HG02610 (cell line): Measurements from ENCODE around the gene SPOP.

Source experiments
- ATAC-seq: cut with Tn5 transposase; IDR thresholded peaks from one replicate; pipeline ENCODE4 v1.9.1; 2021; ENCODE audit warnings: mild to moderate bottlenecking, moderate library complexity; ENCODE audit not compliant: unreplicated experiment

The SPOP gene

DNA sequence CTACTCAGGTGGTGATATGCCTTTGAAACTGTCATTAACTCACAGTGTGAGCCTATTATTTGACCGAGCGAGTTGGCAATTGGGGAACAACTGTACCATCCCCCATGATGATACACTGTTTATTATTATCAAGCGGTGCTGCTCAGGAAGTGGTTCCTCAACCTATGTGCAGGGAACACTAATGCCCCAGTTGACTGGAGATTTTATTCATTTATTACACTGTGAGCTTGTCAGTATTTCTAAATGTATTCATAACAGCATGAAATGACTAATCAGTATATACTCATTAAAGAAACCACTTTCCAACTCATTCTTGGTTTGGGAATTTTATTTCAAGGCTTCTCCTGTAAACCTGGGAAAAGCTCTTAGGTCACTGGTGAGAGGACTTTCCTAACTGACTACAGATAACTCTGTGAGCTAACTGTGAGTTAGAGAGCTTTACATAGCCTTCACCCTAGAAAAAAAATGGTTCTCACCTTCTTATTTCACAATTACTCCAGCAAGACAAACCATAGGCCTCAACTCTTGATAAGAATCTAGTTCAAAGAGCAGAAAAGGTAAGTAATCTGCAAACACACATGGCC, 59.8 kb downstream of the SPOP start:
- ATAC-seq = no peak

DNA sequence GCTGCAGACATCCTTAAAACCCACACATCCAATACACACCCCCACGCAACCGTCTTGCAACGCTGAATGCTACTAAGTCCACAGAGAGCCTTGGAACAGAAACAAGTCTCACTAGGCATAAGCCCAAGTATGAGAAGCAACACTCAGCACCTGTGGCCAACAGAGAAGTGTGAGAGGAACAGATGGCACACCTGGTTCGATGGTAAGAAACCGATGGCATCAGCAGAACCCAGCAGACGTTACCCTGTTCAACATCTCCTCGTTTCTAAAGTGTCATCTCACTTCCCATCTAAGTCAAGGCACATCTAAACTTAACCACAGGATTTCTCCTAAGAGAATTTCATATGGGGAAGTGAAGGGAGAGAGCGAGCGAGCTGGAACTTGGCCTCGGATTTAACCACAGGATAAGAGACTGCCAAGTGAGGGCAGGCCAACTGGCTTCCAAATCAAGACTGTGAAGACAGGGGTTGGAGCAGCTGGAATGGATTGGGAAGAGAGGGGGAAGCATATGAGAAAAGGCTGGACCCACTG, 61.2 kb downstream of the SPOP start:
- ATAC-seq = no peak

GRCh38 chr17:49616086-49616485, 61.8 kb downstream of the SPOP start:
- ATAC-seq = no peak

DNA sequence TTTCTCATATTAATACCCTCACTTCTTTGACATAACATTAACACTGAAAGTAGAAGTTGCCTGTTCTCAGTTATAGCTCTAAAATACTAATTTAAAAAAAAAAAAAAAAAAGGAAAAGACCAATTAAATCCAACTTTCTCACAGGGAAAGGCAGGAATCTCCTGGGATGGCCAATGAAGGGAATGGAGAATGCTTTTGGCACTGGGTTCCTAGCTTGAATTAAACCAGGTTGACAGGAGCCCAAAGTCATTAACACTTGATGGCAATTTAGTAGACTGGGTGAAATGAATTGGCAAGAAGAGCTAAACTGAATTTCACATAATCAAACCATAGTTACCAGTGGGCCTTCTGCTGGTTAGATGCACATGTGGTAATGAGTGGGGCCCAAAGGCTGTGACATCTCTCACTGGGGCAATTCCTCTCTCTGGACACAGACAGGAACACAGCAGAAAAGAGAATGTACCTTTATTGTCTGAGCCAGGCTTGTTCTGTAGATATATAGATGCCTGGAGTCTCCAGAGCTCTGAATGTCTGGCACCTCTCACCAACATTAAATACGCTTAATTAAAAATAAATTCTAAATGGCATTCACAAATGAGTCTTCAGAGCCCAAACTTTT, 64.6 kb downstream of the SPOP start:
- ATAC-seq = no peak

DNA sequence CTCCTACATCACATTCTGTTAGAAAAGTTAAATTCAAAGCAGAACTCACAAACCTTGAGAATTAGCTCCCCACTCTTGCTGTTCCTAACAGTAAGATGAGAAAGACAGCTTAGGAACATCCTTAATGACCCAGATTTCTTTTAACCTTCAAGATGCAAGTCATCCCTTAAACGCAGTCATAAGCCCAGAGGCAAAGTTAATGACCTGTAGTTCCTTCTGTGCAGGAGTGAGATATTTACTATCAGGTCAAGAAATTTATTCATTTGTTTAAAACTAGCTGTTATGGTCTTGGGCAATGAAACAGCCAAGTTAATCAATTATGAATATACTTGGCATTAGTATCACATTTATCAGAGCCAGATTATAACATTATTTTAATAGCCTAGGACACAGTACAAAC, 65.2 kb downstream of the SPOP start:
- no peak for ATAC-seq

GRCh38 chr17:49610883-49611584, 66.9 kb downstream of the SPOP start:
- no peak for ATAC-seq

DNA sequence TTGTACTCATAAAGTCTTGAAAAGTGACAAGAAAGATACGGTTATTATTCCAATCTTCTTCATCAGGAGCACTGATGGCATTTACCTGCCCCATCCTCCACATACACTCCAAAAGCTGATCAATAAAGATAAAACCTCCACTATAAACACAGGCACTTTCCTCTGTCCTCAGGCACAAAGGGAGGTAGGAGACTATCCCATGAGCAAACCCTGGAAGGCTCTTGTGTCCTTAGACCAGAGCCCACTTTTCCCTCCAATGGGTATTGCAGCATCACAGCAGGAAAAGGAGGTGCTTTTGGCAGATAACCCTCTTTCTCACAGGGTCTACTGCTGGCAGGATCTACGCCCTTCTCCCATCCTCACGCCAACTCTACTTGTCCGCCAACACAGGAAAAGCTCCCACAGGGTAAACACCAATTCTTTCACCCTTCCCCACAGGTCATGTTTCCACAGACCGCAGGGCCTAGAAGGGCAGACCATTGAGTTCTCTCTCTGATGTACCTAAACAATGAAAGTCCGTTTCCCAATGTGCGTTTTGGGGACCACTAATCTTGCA, 73.5 kb downstream of the SPOP start:
- no peak for ATAC-seq

DNA sequence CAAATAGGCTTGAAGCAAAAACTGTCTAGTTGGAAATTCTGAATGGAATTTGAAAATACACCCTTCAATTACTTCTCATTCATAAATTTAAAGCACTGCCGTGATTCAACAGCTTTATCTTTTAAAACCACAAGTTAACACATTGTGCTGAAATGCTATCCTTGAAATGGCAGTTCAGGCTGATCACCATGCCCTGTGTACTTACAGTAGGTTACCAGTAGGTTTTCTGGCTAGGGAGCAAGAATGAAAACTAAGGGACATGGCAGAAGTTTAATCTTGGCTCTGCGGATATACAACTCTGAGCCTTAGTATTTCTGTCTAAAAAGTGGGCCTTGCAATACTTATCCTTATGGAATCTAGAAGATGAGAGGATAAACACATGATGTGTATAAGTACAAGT, 74.2 kb downstream of the SPOP start:
- no peak for ATAC-seq

DNA sequence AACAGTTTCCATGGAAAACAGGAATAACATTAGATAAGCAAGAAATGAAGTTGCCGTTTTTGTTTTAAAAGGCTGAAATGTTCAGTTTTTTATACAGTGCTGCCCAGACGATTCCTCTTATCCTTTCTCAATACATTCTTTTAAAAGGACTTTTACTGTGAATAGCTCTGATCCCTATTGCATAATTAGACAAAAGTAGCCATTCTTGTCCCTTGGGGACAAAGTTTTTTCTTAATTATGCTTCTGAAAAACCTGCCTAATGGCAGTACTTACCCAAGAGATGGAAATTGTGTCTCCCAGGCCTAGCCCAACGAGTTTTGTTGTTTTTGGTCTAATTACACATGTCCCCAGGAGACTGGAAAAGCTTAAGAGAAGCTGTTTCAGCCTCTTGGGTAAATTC, 74.7 kb downstream of the SPOP start:
- ATAC-seq = no peak

- no peak for ATAC-seq
Measured at GRCh38 chr17:49602783-49603182, 75.1 kb downstream of the SPOP start.

GRCh38 chr17:49600949-49601348, 76.9 kb downstream of the SPOP start:
- no peak for ATAC-seq

- no peak for ATAC-seq
Measured at GRCh38 chr17:49598918-49599317, 79.0 kb downstream of the SPOP start.

- no peak for ATAC-seq
Measured at GRCh38 chr17:49597928-49598655, 79.8 kb downstream of the SPOP start.

DNA sequence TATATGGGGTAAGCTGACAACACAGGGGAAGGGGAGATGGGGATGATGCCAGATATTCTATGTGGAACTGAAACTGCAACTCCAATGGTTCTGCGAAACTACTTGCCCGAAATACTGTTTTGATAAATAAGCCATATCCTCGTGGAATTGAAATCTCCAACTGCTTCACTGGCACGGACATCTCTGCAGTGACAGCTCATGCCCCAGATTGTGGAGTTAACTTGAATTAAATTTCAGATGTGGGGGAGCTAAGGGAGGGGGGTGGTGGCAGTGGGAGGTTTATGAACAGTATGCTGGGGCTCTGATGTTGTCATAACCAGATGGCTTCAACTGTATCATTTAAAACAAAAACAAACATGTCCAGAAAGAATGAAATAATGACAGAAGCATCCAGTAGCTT, 80.5 kb downstream of the SPOP start:
- no peak for ATAC-seq

DNA sequence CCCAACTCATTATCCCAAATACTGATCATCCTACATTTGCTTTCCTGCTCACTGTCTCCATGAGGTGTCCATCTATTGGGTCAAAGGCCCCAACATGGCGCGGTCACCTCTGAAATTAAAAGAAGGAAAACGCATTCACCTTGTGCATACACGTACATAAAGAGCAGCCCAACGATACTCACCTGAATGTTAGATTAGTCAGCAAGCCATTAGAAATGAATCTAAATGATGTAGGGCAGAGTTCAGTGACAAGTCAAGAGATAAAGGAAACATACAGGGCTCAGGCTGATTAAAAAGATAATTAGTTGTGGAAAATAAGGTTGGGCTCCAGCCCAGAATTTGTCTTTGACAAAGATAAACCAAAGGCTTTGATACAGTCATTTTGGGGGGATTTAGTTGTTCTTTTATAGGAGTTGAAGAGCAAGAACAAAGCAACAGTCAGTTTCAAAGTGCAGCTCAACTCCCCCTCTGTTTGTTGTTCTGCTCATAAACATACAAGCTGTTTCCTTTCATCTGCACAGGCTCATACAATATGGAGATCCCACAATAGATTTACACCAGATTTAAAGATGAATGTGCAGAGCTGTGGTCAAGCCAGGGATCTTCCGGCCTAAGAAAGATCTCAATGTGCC, 81.2 kb downstream of the SPOP start:
- ATAC-seq = no peak

GRCh38 chr17:49595980-49596379, 81.9 kb downstream of the SPOP start:
- no peak for ATAC-seq

DNA sequence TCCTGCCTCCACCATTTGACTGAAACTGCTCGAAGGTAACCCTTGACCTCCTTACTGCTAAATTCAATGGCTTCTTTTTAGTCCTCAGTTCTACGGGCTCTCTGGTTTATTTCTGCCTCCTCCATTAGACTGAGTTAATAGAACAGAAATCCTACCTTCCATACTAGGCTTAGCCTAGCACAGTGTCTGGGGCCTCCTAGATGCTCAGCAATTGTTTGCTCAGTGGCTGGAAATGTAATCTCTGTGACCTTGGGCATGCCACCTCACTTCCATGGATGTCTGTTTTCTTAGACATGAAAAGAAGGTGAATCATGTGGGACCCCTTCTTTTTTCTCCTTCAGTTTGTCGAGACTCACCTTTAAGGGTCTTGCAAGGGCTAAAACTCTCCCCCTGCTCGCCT, 82.6 kb downstream of the SPOP start:
- no peak for ATAC-seq

DNA sequence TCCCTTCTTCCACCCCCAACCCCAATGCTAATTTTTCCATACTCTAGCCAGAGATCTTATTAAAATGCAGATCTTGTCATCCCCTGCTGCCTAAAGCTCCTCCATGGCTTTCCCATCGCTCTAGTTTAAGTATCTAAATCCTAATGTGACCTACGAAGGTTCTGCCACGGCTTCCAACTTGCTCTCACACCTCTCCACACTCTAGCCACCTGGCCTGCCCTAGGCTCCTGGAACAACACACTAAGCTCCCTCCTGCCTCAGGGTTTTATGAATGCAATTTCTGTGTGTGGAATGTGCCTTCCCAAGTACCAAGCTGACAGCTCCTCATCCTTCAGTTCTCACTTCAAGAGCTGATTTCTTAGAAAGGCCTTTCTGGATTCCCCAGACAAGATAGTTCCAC, 85.6 kb downstream of the SPOP start:
- no peak for ATAC-seq

GRCh38 chr17:49590874-49591273, 87.0 kb downstream of the SPOP start:
- ATAC-seq = no peak

DNA sequence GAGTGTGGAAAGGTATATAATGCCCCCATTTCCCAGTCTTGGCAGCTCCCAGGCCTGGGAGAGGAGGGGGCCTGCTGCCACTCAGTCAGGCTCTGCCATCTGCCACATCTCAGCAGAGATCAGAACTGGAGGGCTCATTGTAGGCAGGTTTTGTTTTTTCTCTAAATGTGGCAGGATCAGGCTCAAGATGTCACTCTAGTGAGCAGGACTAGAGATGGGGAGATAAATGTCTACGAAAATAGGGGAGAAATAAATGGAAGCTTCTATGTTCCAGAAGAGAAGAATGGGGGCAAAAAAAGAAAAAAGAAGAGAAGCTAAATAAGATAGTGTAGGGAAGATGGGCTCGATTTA, 88.3 kb downstream of the SPOP start:
- no peak for ATAC-seq
